Measurements from ENCODE around the gene KLRB1.

DNA sequence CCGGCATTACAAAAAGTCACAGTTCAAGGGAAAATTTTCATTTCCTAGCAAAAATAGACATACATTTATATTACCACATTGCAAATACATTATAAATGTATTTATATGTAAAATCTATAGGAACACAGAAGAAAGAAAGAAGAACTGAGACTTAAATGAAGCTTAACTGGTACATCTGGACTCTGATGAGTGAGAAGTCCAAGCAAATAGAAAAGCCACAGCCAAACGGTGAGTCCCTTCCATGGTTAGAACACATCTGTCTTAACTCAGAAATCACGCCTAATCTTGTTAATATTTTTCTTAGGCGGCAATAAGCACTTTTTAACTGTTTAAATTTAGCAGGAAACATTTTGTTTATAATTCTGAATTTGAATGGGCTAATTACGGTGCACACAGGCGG is 9.4 kb upstream of the KLRB1 start:
- TF ChIP-seq, protein P1, sequence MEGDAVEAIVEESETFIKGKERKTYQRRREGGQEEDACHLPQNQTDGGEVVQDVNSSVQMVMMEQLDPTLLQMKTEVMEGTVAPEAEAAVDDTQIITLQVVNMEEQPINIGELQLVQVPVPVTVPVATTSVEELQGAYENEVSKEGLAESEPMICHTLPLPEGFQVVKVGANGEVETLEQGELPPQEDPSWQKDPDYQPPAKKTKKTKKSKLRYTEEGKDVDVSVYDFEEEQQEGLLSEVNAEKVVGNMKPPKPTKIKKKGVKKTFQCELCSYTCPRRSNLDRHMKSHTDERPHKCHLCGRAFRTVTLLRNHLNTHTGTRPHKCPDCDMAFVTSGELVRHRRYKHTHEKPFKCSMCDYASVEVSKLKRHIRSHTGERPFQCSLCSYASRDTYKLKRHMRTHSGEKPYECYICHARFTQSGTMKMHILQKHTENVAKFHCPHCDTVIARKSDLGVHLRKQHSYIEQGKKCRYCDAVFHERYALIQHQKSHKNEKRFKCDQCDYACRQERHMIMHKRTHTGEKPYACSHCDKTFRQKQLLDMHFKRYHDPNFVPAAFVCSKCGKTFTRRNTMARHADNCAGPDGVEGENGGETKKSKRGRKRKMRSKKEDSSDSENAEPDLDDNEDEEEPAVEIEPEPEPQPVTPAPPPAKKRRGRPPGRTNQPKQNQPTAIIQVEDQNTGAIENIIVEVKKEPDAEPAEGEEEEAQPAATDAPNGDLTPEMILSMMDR (IDR thresholded peaks at IDR 0.05; ENCODE audit: low read depth, low read length, missing input control), result no peak
- TF ChIP-seq, protein P2, sequence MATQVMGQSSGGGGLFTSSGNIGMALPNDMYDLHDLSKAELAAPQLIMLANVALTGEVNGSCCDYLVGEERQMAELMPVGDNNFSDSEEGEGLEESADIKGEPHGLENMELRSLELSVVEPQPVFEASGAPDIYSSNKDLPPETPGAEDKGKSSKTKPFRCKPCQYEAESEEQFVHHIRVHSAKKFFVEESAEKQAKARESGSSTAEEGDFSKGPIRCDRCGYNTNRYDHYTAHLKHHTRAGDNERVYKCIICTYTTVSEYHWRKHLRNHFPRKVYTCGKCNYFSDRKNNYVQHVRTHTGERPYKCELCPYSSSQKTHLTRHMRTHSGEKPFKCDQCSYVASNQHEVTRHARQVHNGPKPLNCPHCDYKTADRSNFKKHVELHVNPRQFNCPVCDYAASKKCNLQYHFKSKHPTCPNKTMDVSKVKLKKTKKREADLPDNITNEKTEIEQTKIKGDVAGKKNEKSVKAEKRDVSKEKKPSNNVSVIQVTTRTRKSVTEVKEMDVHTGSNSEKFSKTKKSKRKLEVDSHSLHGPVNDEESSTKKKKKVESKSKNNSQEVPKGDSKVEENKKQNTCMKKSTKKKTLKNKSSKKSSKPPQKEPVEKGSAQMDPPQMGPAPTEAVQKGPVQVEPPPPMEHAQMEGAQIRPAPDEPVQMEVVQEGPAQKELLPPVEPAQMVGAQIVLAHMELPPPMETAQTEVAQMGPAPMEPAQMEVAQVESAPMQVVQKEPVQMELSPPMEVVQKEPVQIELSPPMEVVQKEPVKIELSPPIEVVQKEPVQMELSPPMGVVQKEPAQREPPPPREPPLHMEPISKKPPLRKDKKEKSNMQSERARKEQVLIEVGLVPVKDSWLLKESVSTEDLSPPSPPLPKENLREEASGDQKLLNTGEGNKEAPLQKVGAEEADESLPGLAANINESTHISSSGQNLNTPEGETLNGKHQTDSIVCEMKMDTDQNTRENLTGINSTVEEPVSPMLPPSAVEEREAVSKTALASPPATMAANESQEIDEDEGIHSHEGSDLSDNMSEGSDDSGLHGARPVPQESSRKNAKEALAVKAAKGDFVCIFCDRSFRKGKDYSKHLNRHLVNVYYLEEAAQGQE (IDR thresholded peaks at IDR 0.05), result no peak
- no peak for TF ChIP-seq YY1 (IDR thresholded peaks at IDR 0.05)
- TF ChIP-seq, protein P3, sequence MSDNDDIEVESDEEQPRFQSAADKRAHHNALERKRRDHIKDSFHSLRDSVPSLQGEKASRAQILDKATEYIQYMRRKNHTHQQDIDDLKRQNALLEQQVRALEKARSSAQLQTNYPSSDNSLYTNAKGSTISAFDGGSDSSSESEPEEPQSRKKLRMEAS (IDR thresholded peaks at IDR 0.05), result no peak
- TF ChIP-seq, protein P4, sequence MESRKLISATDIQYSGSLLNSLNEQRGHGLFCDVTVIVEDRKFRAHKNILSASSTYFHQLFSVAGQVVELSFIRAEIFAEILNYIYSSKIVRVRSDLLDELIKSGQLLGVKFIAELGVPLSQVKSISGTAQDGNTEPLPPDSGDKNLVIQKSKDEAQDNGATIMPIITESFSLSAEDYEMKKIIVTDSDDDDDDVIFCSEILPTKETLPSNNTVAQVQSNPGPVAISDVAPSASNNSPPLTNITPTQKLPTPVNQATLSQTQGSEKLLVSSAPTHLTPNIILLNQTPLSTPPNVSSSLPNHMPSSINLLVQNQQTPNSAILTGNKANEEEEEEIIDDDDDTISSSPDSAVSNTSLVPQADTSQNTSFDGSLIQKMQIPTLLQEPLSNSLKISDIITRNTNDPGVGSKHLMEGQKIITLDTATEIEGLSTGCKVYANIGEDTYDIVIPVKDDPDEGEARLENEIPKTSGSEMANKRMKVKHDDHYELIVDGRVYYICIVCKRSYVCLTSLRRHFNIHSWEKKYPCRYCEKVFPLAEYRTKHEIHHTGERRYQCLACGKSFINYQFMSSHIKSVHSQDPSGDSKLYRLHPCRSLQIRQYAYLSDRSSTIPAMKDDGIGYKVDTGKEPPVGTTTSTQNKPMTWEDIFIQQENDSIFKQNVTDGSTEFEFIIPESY (IDR thresholded peaks at IDR 0.05), result no peak
